ENCODE results near the gene PI4KA.
"Not testable (repeated sequence)": the region's sequence is repeated elsewhere in the genome, so short reads cannot be mapped to it uniquely, and the experiment has no call there.

Gene PI4KA

DNA sequence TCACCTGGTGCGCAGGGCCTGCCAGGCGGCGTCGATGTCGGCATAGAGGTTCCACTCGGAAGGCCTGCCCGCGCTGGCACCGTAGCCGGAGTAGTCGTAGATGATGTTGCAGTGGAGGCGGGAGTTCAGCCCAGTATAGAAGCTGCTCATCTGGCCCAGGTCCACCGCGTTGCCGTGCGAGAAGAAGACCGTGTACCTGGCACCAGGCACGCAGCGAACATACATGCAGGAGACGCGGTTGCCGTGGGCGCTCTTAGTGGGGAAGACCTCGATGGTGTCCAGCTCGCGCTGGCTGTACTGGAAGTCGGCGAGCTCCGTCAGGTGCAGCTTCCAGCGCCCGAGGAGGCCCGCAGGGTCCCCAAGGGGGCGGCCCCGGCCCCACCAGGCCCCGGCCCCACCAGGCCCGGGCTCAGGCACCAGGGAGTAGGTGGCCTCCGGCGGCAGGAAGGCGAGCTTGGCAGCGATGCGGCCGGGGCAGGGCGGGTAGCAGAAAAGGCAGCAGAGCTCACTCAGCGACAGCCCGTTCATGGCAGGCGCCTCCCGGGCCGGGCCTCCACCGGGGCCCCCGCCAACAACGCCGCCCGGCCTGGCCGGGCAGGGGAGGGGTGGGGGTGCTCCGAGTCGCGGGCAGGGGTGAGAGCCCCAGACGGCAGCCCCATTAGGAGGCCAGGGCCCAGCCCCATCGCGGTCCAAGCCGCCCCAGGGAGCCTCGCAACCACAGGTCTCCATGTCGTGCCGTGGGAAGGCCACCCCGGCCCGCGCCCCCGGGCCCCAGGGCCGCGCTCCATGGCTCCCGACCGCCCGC is 188.0 kb downstream of the PI4KA start:
- H3K4me3 ChIP-seq (ENCODE audit: low read depth, low read length): not testable (repeated sequence)

DNA sequence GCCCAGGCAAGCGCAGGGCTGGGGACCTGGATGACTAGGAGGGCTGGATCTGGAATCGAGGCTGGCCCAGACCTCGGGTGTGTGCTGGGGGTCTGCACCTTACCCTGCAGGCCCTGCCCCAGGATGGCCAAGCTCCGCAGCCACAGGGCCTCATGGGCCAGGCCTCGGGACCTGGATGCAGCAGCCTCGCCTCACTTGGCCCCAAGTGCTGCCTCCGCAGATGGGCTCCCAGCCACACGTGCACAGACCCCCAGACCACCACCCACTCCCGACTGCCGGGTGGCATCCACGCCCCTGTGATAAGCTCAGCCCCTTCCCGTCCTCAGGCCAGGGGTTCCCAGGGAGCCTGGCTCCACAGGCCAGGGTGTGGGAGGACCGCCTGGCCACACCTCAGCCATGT is 188.7 kb downstream of the PI4KA start:
- not testable (repeated sequence) for H3K4me3 ChIP-seq (ENCODE audit: low read depth, low read length)

DNA sequence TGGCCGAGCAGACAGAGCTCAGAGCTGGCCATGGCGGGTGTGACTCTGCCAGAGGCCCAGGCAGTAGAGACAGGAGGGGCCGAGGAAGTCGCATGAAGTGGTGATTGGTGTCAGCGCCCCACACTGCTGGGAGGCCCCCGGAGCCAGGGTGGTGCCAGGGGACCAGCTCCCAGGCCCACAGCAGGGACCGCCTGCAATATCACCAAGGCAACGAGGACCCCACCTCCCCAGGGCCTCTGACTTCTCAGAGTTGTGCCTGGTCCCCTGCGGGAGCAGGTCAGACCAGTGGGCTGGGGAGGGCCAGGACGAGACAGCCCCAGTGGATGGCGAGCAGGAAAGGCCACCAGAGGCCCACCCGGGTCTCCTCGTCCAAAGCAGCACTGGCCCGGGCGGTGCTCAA is 189.1 kb downstream of the PI4KA start:
- not testable (repeated sequence) for H3K4me3 ChIP-seq (ENCODE audit: low read depth, low read length)

GRCh38 chr22:20668769-20669168 is 189.8 kb downstream of the PI4KA start:
- not testable (repeated sequence) for H3K4me3 ChIP-seq (ENCODE audit: low read depth, low read length)

DNA sequence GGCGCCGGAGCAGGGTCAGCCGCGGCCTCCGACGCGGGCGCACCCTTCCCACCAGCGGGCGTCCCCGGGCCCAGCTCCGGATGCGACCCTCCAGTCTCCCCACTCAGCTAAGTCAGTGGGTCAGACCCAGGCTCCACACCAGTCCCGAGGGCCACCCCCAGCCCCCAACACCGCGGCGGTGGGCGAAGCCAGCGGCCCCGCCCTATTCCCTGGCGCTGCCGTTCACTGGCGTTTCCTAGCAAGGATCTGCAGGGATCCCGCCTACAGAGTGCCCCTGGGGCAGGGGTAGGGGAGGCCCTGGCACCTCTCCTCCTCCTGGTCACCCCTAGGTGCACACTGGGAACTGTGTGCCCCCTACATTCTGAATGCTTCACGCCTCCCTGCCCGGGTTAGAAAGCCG is 190.4 kb downstream of the PI4KA start:
- H3K4me3 ChIP-seq (ENCODE audit: low read depth, low read length): not testable (repeated sequence)

GRCh38 chr22:20667548-20667947 is 191.1 kb downstream of the PI4KA start:
- H3K4me3 ChIP-seq (ENCODE audit: low read depth, low read length): not testable (repeated sequence)

- no peak overlapping the region for H3K4me3 ChIP-seq (ENCODE audit: low read depth, low read length)
These were observed 192.1 kb downstream of the PI4KA start for GRCh38 chr22:20666560-20666959.

GRCh38 chr22:20664594-20664959 is 194.0 kb downstream of the PI4KA start:
- H3K4me3 ChIP-seq (ENCODE audit: low read depth, low read length): no peak overlapping the region

- H3K4me3 ChIP-seq (ENCODE audit: low read depth, low read length): no peak overlapping the region
These were observed 194.5 kb downstream of the PI4KA start for GRCh38 chr22:20663941-20664593.

- no peak overlapping the region for H3K4me3 ChIP-seq (ENCODE audit: low read depth, low read length)
These were observed 195.3 kb downstream of the PI4KA start for GRCh38 chr22:20663137-20663828.

- not testable (repeated sequence) for H3K4me3 ChIP-seq (ENCODE audit: low read depth, low read length)
These were observed 196.0 kb downstream of the PI4KA start for GRCh38 chr22:20662524-20663036.

DNA sequence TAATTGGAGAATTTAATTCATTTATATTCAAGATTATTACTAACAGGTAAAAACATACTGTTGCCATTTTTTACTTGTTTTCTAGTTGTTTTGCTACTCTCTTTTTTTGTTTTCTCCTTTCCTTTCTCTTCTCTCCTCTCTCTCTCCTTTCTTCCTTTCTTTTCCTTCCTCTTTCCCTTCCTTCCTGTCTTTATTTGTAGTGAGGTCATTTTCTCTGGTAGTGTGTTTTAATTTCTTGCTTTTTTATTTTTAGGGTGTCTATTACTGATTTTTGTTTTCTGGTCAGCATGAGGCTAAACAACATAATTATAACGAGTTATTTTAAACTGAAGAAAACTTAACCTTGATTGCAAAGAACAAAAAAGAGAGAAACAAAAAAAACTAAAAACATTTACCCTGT is 197.1 kb downstream of the PI4KA start:
- no peak overlapping the region for H3K4me3 ChIP-seq (ENCODE audit: low read depth, low read length)

DNA sequence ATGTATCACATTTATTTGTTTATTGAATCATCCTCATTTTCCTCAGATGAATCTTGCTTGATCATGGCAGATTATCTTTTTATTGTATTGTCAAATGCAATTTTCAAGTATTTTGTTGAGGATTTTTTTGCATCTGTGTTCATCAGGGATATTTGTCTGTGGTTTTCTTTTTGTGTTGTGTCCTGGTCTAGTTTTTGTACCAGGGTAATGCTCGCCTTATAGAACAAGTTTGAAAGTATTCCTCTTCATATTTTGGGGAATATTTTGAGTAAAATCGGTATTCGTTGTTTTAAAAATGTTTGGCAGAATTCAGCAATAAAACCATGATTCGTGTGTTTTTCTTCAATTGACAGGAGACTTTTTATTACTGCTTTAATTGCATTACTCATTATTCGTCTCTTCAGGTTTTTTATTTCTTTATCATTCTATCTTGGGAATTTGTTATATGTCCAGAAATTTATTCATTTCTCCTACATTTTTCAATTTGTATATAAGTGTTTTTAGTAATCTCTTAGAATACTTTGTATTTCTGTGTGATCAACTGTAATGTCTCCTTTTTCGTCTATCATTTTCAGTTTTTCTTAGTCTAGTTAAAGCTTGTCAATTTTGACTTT is 198.1 kb downstream of the PI4KA start:
- H3K4me3 ChIP-seq (ENCODE audit: low read depth, low read length): no peak overlapping the region

DNA sequence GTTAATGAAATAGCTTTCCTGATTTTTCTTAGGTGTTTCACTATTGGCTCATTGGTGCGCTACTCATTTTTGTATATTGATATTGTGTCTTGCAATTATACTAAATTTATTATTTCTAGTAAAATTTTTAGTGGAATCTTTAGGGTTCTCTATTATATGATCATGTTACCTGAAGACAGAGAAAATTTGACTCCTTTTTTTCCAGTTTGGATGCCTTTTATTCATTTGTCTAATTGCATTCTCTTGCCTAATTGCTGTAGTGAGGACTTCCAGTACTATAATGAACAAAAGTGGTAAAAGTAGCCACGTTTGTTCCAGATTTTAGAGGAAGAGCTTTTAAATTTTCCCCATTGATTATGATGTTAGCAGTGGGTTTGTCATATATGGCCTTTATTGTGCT is 198.7 kb downstream of the PI4KA start:
- no peak overlapping the region for H3K4me3 ChIP-seq (ENCODE audit: low read depth, low read length)

- no peak overlapping the region for H3K4me3 ChIP-seq (ENCODE audit: low read depth, low read length)
These were observed 199.4 kb downstream of the PI4KA start for GRCh38 chr22:20659258-20659657.

- H3K4me3 ChIP-seq (ENCODE audit: low read depth, low read length): no peak overlapping the region
These were observed 200.0 kb downstream of the PI4KA start for GRCh38 chr22:20658433-20659222.

- no peak overlapping the region for H3K4me3 ChIP-seq (ENCODE audit: low read depth, low read length)
These were observed 200.6 kb downstream of the PI4KA start for GRCh38 chr22:20657963-20658362.

Measured in iPS-11a (cell line).